Spleen (tissue), 11 donors: Measurements from ENCODE around the gene FLCN. TPM values are rescaled to one million over a fixed set of nuclear protein-coding genes. Genes with fewer than 3 reads are reported as not detected.
A peak's percentile ranks its signal among the peaks of the same experiment; 100 is the strongest.
"Not testable (repeated sequence)": the region's sequence is repeated elsewhere in the genome, so short reads cannot be mapped to it uniquely, and the experiment has no call there.

ENCODE experiments used
- DNase-seq: peaks from one replicate; pipeline ENCODE4 v3.0.0-alpha.2; 2020
- H3K27ac ChIP-seq, 8 donors: fragments of 200-600 bp; sonication (generic) in 7 of 8; 1 replicate in 4 of 8; 2 replicates in 4 of 8; pipeline versions ENCODE4 v1.5.0 to v1.8.0; 2016 to 2021; ENCODE audit warnings: inconsistent platforms in 4 of 8, mild to moderate bottlenecking in 4 of 8, moderate library complexity in 1 of 8
- H3K27me3 ChIP-seq, 7 donors: fragments of 200-600 bp; sonication (generic) in 6 of 7; replicated peaks in 1 of 7; 1 replicate in 4 of 7; 2 replicates in 3 of 7; pipeline versions ENCODE4 v1.5.0 to v1.8.0; 2016 to 2021; ENCODE audit warnings: inconsistent platforms in 3 of 7, mild to moderate bottlenecking in 1 of 7
- H3K36me3 ChIP-seq, 6 donors: fragments of 200-600 bp; sonication (generic) in 5 of 6; 1 replicate in 4 of 6; 2 replicates in 2 of 6; pipeline versions ENCODE4 v1.5.0 to v1.8.0; 2016 to 2021; ENCODE audit warnings: inconsistent platforms in 2 of 6
- H3K4me1 ChIP-seq, 6 donors: fragments of 200-600 bp; sonication (generic) in 5 of 6; 1 replicate in 3 of 6; 2 replicates in 3 of 6; pipeline versions ENCODE4 v1.5.0 to v1.8.0; 2016 to 2021; ENCODE audit warnings: inconsistent platforms in 3 of 6
- H3K4me3 ChIP-seq, 8 donors: fragments of 200-600 bp; sonication (generic) in 7 of 8; 1 replicate in 4 of 8; 2 replicates in 4 of 8; pipeline versions ENCODE4 v1.5.0 to v1.8.0; 2016 to 2021; ENCODE audit warnings: inconsistent platforms in 4 of 8, mild to moderate bottlenecking in 4 of 8, moderate library complexity in 2 of 8
- H3K9me3 ChIP-seq, 8 donors: fragments of 200-600 bp; sonication (generic) in 7 of 8; 1 replicate in 4 of 8; 2 replicates in 4 of 8; pipeline versions ENCODE4 v1.5.0 to v1.8.0; 2016 to 2021; ENCODE audit warnings: inconsistent platforms in 4 of 8
- CTCF ChIP-seq, 11 experiments: fragments of 200-600 bp in 7 of 11; fragments of 450-650 bp in 4 of 11; sonication (generic) in 4 of 11; IDR thresholded peaks in 8 of 11; conservative IDR thresholded peaks in 3 of 11; 1 replicate in 7 of 11; 2 replicates in 4 of 11; pipeline versions ENCODE4 v1.4.0 to v1.8.0; 2016 to 2021; ENCODE audit warnings: antibody characterized with exemption in 11 of 11, inconsistent platforms in 4 of 11, mild to moderate bottlenecking in 1 of 11
- POLR2A ChIP-seq, 3 donors: fragments of 450-650 bp; IDR thresholded peaks; one replicate each; pipeline ENCODE4 v1.5.1; 2017; ENCODE audit warnings: antibody characterized with exemption in 3 of 3, mild to moderate bottlenecking in 1 of 3
- POLR2AphosphoS5 ChIP-seq, 3 donors: sonication (generic); formaldehyde crosslinking; IDR thresholded peaks; one replicate each; pipeline ENCODE4 v1.5.1; 2017; ENCODE audit warnings: antibody characterized with exemption in 3 of 3
- WGBS, 5 donors: extraction: QIAGEN DNeasy Blood & Tissue Kit in 3 of 5; methylation state at CpG; one replicate each; pipeline versions ENCODE4 v1.1.5 to v1.1.7; 2013 to 2018; 5-methylcytosine and 5-hydroxymethylcytosine counted together
- intact Hi-C: fragments of 100-400 bp; cut with DNase I; formaldehyde crosslinking; loops from one replicate; pipeline ENCODE4 v1.15.0; 2023; ENCODE audit warnings: low total_unique reads
- polyA plus RNA-seq, 3 donors: library from polyadenylated mRNA; stranded (reverse); fragments of 200-250 nt; gene quantifications; one replicate each; pipeline ENCODE4 v1.2.1, GENCODE V29; 2013
- total RNA-seq, 7 donors: library from RNA; depleted of rRNA in 3 of 7; stranded (reverse); fragments of >200 nt in 3 of 7; fragmentation: NEBNext Ultra II Directional in 4 of 7; extraction: Animal tissue kit (Norgen Biotek cat#: 25700) in 4 of 7; gene quantifications; one replicate each; pipeline versions ENCODE4 v1.1.0 to v1.2.1, GENCODE V29; 2016 to 2021
- donor health status: healthy with polysubstance abuse.
- donor health status: DM: no; HTN: no; CAD: no; lungs with moderate emphysema.
- donor health status: DM: no; HTN: no; CAD: no.
- donor health status: Bipolar disorder and iron deficiency.
- donor health status: healthy.
- donor health status: DM: no; HTN: no; CAD: no.
- donor health status: DM: yes; HTN: yes; CAD: no.

FLCN gene
- total and polyA plus RNA-seq, 10 donors: 9.1 to 91.6 (median 72.3) TPM

- intact Hi-C loops: no loop called here
- Histone ChIP-seq H3K27ac (peak overlapping the region in 2 of 8 donors; percentile 66 to 78), H3K4me1 (peaks cover 15 to 91% (median 52%) of the 10 kb centered on the region in 6 donors), H3K4me3 (no peak overlapping the region), H3K36me3 (peaks cover 0 to 81% (median 43%) of the 10 kb centered on the region in 6 donors), H3K9me3 (no peaks in the 10 kb centered on the region), H3K27me3 (no peaks in the 10 kb centered on the region)
- WGBS, 5 donors: 79 to 83% (median 82%) methylated on average over 13 to 14 of the region's 14 CpGs
- no peak for DNase-seq
- no peak for TF ChIP-seq CTCF (IDR thresholded peaks at IDR 0.05 in 8 of 11, conservative IDR thresholded peaks at IDR 0.05 in 3 of 11)
- no peak for TF ChIP-seq POLR2AphosphoS5 (IDR thresholded peaks at IDR 0.05)
- no peak for TF ChIP-seq POLR2A (IDR thresholded peaks at IDR 0.05)
Observed at GRCh38 chr17:17186551-17187505, 50.1 kb downstream of the FLCN start.

GRCh38 chr17:17186051-17186450 is 50.9 kb downstream of the FLCN start:
- Histone ChIP-seq H3K9me3 (no peaks in the 10 kb centered on the region), H3K36me3 (peaks cover 0 to 85% (median 48%) of the 10 kb centered on the region in 6 donors), H3K27ac (peak overlapping the region in 4 of 8 donors; percentile 23 to 78 (median 60)), H3K4me1 (peaks cover 15 to 91% (median 53%) of the 10 kb centered on the region in 6 donors), H3K27me3 (no peaks in the 10 kb centered on the region), H3K4me3 (no peak overlapping the region)
- TF ChIP-seq POLR2A (IDR thresholded peaks at IDR 0.05): no peak
- no peak for TF ChIP-seq POLR2AphosphoS5 (IDR thresholded peaks at IDR 0.05)
- no peak for TF ChIP-seq CTCF (IDR thresholded peaks at IDR 0.05 in 8 of 11, conservative IDR thresholded peaks at IDR 0.05 in 3 of 11)
- no peak for DNase-seq
- WGBS, 5 donors: 44 to 67% (median 59%) methylated on average over 3 of the region's 3 CpGs
- intact Hi-C loops: no loop called here

GRCh38 chr17:17184985-17185757 is 51.8 kb downstream of the FLCN start:
- WGBS, 5 donors: 42 to 51% (median 49%) methylated on average over 13 of the region's 13 CpGs
- Histone ChIP-seq H3K4me1 (peaks cover 10 to 91% (median 50%) of the 10 kb centered on the region in 6 donors), H3K27ac (peak overlapping the region in 7 of 8 donors; percentile 9 to 78 (median 53)), H3K36me3 (peaks cover 0 to 94% (median 57%) of the 10 kb centered on the region in 6 donors)
- H3K9me3 ChIP-seq, H3K27me3 ChIP-seq, DNase-seq, intact Hi-C loops, H3K4me3 ChIP-seq: not testable (repeated sequence)

GRCh38 chr17:17183744-17184143 is 53.2 kb downstream of the FLCN start:
- no peaks in the 10 kb centered on the region for H3K9me3 ChIP-seq
- DNase-seq: no peak
- 88 to 93% (median 92%) methylated on average over 4 of the region's 4 CpGs for WGBS, 5 donors
- TF ChIP-seq POLR2AphosphoS5 (IDR thresholded peaks at IDR 0.05): no peak
- no peak for TF ChIP-seq CTCF (IDR thresholded peaks at IDR 0.05 in 8 of 11, conservative IDR thresholded peaks at IDR 0.05 in 3 of 11)
- TF ChIP-seq POLR2A (IDR thresholded peaks at IDR 0.05): no peak
- intact Hi-C loops: no loop called here
- peaks cover 6 to 97% (median 47%) of the 10 kb centered on the region in 6 donors for H3K4me1 ChIP-seq
- no peaks in the 10 kb centered on the region for H3K27me3 ChIP-seq
- H3K36me3 ChIP-seq: peaks cover 0 to 100% (median 70%) of the 10 kb centered on the region in 6 donors
- H3K27ac ChIP-seq: peak overlapping the region in 2 of 8 donors; percentile 66 to 78
- H3K4me3 ChIP-seq: no peak overlapping the region
